ENCODE measurements around the gene CCDC78. TPM values are rescaled to one million over a fixed set of nuclear protein-coding genes. Genes with fewer than 3 reads are reported as not detected.

CCDC78 gene
- total and polyA plus RNA-seq, 3 donors from 2014 or later: 3.2 to 6.1 (median 5.7) TPM

- Histone ChIP-seq H3K27me3 (no peaks in the 10 kb centered on the region), H3K27ac (no peak overlapping the region), H3K4me1 (no peaks in the 10 kb centered on the region), H3K36me3 (ENCODE audit: low read depth, missing control alignments) (no peaks in the 10 kb centered on the region), H3K4me3 (no peak overlapping the region), H3K9me3 (no peaks in the 10 kb centered on the region)
- no peak for DNase-seq
- no peak for TF ChIP-seq POLR2A (IDR thresholded peaks at IDR 0.05)
- TF ChIP-seq CTCF (IDR thresholded peaks at IDR 0.05): no peak
- 50% methylated on average over 10 of the region's 10 CpGs for WGBS, 2 donors
- intact Hi-C loops (cut with DNase I; ENCODE audit: low total_unique reads): no loop called here
Observed at GRCh38 chr16:752007-752312, 25.7 kb upstream of the CCDC78 start.

- no peak overlapping the region for H3K27ac ChIP-seq
- H3K4me1 ChIP-seq: no peaks in the 10 kb centered on the region
- 78 to 80% methylated on average over 32 to 39 of the region's 39 CpGs for WGBS, 2 donors
- intact Hi-C loops (cut with DNase I; ENCODE audit: low total_unique reads): no loop called here
- no peaks in the 10 kb centered on the region for H3K36me3 ChIP-seq (ENCODE audit: low read depth, missing control alignments)
- no peaks in the 10 kb centered on the region for H3K27me3 ChIP-seq
- TF ChIP-seq CTCF (IDR thresholded peaks at IDR 0.05) (no peak), POLR2A (IDR thresholded peaks at IDR 0.05) (no peak)
- no peaks in the 10 kb centered on the region for H3K9me3 ChIP-seq
- H3K4me3 ChIP-seq: no peak overlapping the region
- DNase-seq: no peak
Observed at GRCh38 chr16:751152-752006, 25.1 kb upstream of the CCDC78 start.

GRCh38 chr16:750485-750884 lies 24.2 kb upstream of the CCDC78 start:
- intact Hi-C loops (cut with DNase I; ENCODE audit: low total_unique reads): no loop called here

GRCh38 chr16:749010-749409 lies 22.8 kb upstream of the CCDC78 start:
- DNase-seq: no peak
- H3K4me1 ChIP-seq: no peaks in the 10 kb centered on the region
- WGBS, 2 donors: 73 to 80% methylated on average over 6 of the region's 6 CpGs
- intact Hi-C loops (cut with DNase I; ENCODE audit: low total_unique reads): no loop called here
- H3K27ac ChIP-seq: no peak overlapping the region
- no peak overlapping the region for H3K4me3 ChIP-seq
- no peaks in the 10 kb centered on the region for H3K9me3 ChIP-seq
- TF ChIP-seq CTCF (IDR thresholded peaks at IDR 0.05) (no peak), POLR2A (IDR thresholded peaks at IDR 0.05) (no peak)
- H3K36me3 ChIP-seq (ENCODE audit: low read depth, missing control alignments): no peaks in the 10 kb centered on the region
- H3K27me3 ChIP-seq: no peaks in the 10 kb centered on the region

More at GRCh38 chr16:750485-750884, 24.2 kb upstream of the CCDC78 start:
- Histone ChIP-seq H3K9me3 (no peaks in the 10 kb centered on the region), H3K36me3 (ENCODE audit: low read depth, missing control alignments) (no peaks in the 10 kb centered on the region), H3K27ac (no peak overlapping the region), H3K27me3 (no peaks in the 10 kb centered on the region), H3K4me1 (no peaks in the 10 kb centered on the region), H3K4me3 (no peak overlapping the region)
- 59 to 72% methylated on average over 9 of the region's 9 CpGs for WGBS, 2 donors
- TF ChIP-seq CTCF (IDR thresholded peaks at IDR 0.05) (no peak), POLR2A (IDR thresholded peaks at IDR 0.05) (no peak)
- DNase-seq: no peak
